Mononuclear cell (primary cell): Measurements from ENCODE around the gene LINGO3. TPM values are rescaled to one million over a fixed set of nuclear protein-coding genes. Genes with fewer than 3 reads are reported as not detected.
A peak's percentile ranks its signal among the peaks of the same experiment; 100 is the strongest.
"Not testable (repeated sequence)": the region's sequence is repeated elsewhere in the genome, so short reads cannot be mapped to it uniquely, and the experiment has no call there.

Source experiments
- H3K27me3 ChIP-seq: 2 replicates; pipeline ENCODE4 v1.6.0; 2011; ENCODE audit warnings: low read length, control low read depth; ENCODE audit not compliant: insufficient read depth
- H3K4me1 ChIP-seq: 2 replicates; pipeline ENCODE4 v1.5.1; 2011; ENCODE audit warnings: mild to moderate bottlenecking, low read length, control low read depth; ENCODE audit not compliant: insufficient read depth
- H3K4me3 ChIP-seq: 2 replicates; pipeline ENCODE4 v1.5.1; 2011; ENCODE audit warnings: mild to moderate bottlenecking, low read length, moderate library complexity
- H3K9me3 ChIP-seq: 2 replicates; pipeline ENCODE4 v1.5.1; 2011; ENCODE audit warnings: low read depth, mild to moderate bottlenecking, control low read depth, low read length
- total RNA-seq: library from RNA; depleted of rRNA; stranded (reverse); fragments of >200 nt; gene quantifications from one replicate; pipeline ENCODE4 v1.2.3, GENCODE V29; 2012

LINGO3 gene
- total RNA-seq, 1 donor: 0.52 TPM

DNA sequence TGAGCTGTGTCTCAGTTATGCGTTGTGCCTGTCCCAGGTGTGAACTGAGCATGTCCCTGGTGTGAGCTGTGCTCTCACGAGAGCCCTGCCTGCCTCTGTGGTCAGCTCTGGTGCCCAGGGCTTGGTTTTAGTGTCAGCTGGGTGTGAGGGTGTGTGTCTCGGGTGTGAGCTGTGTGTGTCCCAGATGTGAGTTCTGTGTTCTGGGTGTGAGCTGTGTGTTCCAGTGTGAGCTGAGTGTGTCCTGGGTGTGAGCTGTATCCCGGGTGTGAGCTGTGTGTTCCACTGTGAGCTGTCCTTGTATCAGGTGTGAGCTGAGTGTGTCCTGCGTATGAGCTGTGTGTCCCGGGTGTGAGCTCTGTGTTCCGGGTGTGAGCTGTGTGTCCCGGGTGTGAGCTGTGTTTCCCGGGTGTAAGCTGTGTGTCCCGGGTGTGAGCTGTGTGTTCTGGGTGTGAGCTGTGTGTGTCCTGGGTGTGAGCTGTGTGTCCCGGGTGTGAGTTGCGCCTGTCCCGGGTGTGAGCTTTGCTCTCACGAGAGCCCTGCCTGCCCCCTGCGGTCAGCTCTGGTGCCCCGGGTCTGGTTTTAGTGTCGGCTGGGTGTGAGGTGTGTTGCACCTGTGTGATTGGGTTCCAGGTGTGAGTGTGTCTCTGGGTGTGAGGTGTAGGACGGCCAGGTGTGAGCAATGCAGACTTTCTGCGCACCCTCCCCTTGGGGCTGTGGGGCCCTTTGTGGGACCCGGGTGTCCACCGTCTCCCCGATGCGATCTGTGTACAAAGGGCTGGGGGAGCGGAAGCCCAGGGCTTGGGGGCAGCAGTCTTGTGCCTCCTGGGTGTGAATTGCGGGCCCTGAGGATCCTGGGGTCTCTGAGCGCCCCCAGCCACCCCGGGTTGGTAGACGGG, 18.9 kb downstream of the LINGO3 start:
- peaks cover 64% of the 10 kb centered on the region for H3K4me1 ChIP-seq
- no peaks in the 10 kb centered on the region for H3K9me3 ChIP-seq
- no peaks in the 10 kb centered on the region for H3K27me3 ChIP-seq
- H3K4me3 ChIP-seq: peak overlapping the region; percentile 17

DNA sequence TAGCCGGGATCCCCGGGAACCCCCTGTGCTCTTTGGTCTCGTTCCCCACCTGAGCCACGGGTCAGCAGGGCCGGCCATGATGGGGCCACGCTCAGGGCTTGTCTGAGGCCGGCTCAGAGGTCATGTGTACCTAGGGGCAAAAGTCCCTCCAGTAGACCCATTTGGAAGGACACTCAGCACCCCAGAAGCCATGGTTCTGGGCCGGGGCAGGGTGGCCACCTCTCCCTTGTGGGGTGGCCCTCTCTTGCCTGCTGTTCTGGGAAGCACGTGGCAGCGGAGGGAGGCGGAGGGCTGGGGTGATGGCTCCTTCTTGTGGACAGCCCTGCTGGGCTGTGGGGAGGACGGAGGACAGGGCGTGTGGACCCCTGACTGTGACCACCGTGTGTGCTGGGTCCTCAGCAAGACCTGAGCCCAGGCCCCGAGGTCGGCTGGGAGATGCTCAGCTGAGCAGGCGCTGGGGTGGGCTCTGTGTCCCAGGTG, 19.6 kb downstream of the LINGO3 start:
- Histone ChIP-seq H3K4me1 (peaks cover 64% of the 10 kb centered on the region), H3K9me3 (no peaks in the 10 kb centered on the region), H3K4me3 (no peak overlapping the region), H3K27me3 (no peaks in the 10 kb centered on the region)

DNA sequence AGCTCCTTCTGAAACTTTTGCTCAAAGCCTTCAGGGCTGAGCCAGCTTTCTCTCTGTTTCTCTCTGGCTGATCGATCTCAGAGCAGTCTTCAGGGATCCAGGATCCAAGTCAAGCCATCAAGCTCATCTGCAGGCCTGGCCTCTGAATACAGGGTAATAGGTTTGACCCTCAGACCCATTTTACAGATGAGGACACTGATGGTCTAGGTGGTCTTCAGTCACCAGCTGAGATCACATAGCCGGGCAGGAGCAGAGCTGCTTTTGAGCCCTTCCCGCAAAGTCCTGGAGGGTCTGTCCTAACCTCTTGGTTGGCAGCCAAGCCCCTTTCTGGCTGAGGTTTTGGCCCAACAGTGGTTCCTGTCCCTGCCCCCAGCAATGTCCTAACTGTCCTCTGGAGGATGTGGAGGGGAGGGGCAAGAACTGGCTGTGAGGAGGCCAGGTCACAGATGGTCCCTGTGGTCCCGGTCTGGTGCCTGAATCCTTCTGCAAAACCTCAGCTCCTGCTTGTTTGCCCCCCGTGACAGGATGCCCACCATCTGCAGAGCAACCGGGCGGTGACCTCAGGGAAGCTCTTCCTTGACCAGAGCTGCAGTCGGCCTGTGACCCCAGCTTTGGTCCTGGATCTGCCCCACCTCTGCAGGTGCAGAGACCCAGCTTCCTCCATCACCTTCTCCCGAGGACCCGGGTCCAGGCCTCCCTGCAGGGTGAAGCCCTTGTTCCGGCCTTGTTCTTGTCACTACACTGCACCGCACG, 20.2 kb downstream of the LINGO3 start:
- Histone ChIP-seq H3K9me3 (no peaks in the 10 kb centered on the region), H3K4me3 (no peak overlapping the region), H3K27me3 (no peaks in the 10 kb centered on the region), H3K4me1 (peaks cover 67% of the 10 kb centered on the region)

DNA sequence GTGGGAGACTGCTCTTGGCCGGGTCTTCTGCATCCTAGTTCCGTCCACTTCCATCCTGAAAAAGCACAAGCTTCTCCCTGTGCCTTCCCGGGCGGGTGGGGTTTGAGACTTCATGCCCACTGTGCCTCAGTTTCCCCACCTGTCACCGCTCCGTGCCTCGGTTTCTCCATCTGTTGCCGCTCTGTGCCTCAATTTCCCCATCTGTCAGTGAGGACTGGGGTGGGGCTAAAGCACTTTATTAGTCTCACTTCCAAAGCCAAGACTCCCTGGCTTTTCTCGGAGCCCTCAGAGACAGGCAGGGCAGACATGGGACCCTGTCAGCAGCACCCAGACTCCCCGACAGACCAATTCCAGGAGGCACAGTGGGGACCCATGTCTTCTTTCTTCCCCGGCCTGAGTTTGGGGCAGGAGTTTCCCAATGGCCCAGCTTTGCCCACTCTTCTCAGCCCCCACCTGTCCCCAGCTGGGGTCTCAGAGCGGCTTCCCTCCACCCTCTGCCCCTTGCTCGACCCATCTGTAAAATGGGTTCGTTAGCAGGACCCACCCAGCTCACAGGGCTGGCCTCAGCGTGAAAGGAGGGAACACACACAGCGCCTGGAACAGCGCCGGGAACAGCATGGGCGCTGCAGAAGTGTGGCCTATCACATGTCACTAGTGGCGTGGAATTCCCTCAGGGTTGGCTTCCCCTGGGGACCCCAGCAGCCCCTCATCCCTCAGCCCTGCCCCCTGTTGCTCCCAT, 21.4 kb downstream of the LINGO3 start:
- Histone ChIP-seq H3K27me3 (no peaks in the 10 kb centered on the region), H3K4me3 (no peak overlapping the region), H3K4me1 (peaks cover 67% of the 10 kb centered on the region), H3K9me3 (no peaks in the 10 kb centered on the region)

DNA sequence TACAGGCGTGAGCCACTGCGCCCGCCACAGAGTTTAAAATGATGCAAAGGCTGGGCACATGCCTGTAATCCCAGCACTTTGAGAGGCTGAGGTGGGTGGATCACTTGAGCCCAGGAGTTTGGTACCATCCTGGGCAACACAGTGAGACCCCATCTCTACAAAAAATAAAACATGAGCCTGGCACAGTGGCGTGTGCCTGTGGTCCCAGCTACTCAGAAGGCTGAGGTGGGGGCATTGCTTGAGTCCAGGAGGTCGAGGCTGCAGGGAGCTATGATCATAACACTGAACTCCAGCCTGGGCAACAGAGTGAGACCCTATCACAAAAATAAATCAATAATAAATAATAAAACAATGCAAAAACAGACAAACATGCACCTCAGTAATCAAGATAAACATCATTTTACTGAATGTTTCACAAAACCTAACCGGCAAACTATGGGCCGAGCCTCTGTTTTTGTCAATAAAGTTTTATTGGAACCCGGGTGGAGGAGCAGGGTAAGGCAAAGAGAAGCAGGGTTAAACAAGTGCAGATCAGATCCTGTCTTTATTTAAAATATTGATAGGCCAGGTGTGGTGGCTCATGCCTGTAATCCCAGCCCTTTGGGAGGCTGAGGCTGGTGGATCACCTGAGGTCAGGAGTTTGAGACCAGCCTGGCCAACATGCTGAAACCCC, 24.0 kb downstream of the LINGO3 start:
- Histone ChIP-seq H3K4me3 (no peak overlapping the region), H3K4me1 (peaks cover 64% of the 10 kb centered on the region), H3K9me3 (no peaks in the 10 kb centered on the region), H3K27me3 (no peaks in the 10 kb centered on the region)

DNA sequence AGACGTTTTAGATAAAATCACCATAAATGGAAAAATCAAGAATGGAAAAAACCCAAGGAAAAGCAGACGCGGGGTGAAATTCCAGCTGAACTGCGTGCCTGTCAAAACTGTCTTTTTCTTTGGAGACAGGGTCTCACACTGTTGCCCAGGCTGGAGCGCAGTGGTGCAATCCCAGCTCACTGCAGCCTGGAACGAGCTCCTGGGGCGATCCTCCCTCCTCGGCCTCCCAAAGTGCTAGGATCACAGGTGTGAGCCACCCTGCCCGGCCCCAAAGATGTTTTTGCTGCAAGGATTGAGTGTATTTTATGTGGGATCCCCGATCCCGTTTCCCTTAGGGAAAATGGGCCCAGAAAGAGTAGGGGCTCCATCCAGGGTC, 25.1 kb downstream of the LINGO3 start:
- Histone ChIP-seq H3K4me3 (peak overlapping the region; percentile 43), H3K4me1 (peaks cover 53% of the 10 kb centered on the region), H3K9me3 (no peaks in the 10 kb centered on the region), H3K27me3 (no peaks in the 10 kb centered on the region)

DNA sequence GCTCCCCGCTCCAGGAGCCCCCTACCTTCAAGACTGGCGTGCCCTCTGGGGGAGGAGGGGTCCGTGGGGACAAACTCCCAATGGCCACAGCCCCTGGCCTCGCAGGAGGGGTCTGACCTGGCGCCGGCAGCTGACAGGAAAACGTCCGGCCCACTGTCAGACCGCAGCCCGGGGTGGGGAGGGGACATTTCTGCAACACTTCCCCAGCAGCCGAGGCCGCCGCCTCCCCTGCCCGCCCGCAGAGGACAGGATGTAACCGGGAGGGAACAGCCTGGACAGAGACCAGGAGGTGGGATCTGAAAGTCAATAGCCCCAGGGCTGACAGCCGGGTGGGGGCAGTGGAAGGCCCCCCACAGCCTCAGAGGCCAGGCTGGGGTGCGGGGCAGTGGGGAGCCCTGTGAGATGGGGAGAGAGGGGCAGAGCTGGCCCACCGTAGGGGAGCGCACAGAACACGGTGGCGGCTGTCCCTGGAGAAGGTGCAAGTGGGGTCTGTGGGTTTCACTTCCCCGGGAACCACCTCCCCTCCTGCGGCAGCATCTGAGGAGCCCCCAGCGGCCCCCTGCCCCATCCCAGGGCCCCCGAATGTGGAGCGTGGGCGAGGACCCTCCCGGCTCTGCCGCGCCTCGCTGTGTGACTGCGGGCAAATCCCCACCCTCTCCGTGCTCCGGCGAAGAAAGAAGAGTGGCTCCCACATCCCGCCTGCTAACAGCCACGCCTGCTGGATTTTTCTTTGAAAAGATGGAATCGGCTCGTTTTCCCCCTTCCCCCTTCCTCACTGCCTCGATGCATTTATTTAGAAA, 25.7 kb downstream of the LINGO3 start, which contains the start of gene PEAK3:
PEAK3 (minus strand) TSS at position 114 of the 800 bp plus-strand sequence. CDS start 1,244 bp downstream, outside the sequence.
- Histone ChIP-seq H3K27me3 (no peaks in the 10 kb centered on the region), H3K4me3 (peak within 1 kb of the TSS; percentile 43), H3K4me1 (peaks cover 47% of the 10 kb centered on the region), H3K9me3 (no peaks in the 10 kb centered on the region)

DNA sequence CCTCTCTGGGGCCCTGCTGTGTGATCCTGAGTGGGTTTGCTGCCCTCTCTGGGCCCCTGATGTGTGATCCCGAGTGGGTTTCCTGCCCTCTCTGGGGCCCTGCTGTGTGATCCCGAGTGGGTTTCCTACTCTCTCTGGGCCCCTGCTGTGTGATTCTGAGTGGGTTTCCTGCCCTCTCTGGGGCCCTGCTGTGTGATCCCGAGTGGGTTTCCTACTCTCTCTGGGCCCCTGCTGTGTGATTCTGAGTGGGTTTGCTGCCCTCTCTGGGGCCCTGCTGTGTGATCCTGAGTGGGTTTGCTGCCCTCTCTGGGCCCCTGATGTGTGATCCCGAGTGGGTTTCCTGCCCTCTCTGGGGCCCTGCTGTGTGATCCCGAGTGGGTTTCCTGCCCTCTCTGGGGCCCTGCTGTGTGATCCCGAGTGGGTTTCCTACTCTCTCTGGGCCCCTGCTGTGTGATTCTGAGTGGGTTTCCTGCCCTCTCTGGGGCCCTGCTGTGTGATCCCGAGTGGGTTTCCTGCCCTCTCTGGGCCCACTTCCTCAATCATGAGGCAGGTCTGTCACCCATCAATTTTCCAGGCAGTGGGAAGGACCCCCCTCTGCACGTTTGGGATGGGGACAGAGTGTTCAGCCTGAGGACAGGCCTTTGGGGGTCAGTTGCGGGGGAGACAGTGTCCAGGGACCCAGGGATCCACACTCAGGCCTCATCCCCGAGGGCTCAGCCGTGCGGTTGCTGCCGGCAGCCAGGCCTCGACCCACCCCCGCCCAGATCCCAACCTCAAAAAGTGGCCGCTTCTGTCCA, 26.5 kb downstream of the LINGO3 start:
- H3K4me1 ChIP-seq: peaks cover 40% of the 10 kb centered on the region
- H3K4me3 ChIP-seq: peak overlapping the region; percentile 43
- not testable (repeated sequence) for H3K27me3 ChIP-seq, H3K9me3 ChIP-seq

DNA sequence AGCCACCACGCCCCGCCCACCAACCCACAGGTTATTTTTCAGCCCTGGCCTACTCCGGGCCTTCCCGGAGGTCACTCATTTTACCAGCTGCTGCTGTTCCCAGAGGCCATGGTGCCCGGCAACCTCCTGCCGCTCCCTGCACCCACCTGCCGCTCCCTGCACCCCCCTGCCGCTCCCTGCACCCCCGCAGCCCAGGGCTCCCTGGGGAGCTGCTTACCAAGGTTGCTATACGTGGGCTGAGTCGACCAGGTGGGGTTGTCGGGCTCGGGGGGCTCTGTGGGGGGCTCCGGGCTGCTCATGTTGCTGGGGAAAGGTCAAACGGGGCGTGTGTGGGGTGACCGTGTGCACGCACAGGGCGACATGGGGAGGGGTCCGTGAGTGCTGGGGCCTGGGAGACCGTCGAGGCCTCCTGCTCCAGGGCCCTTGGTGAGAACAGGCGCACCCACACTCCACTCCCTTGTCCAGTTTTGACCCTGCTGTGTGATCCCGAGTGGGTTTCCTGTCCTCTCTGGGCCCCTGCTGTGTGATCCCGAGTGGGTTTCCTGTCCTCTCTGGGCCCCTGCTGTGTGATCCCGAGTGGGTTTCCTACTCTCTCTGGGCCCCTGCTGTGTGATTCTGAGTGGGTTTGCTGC, 27.2 kb downstream of the LINGO3 start:
- H3K27me3 ChIP-seq: no peaks in the 10 kb centered on the region
- peaks cover 39% of the 10 kb centered on the region for H3K4me1 ChIP-seq
- H3K9me3 ChIP-seq: no peaks in the 10 kb centered on the region
- no peak overlapping the region for H3K4me3 ChIP-seq

DNA sequence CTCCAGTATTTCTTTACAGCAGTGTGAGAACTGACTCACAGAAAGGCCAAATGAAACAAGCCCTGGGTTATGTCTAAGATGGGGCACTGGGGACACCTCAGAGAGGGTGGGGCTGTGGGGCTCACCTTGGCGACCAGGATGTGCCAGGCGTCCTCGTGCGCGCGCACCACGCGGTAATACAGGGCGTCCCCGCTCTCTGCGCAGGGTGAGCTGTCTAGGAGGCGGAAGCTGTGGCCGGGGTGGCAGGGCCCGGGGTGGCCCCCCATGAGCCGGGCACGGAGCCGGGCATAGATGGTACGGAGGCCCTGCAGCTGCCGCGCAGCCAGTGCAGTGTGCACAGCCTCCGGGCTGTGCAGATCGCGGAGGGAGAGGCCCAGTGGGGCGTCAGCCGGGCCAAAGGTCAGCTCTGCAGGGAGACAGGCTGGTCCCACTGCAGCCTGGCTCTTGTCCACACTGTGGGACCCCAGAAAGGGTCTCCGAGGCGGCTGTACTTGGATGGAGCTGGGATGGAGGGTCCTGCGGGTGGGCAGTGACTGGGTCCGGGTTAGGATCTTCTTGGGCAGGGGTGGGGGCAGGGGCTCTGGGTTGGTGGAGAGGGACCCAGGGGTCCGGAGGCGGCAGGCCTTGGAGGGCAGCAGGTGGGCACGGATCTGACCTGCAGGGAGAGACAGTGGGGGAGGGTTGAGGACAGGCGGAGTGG, 29.3 kb downstream of the LINGO3 start:
- Histone ChIP-seq H3K27me3 (no peaks in the 10 kb centered on the region), H3K4me1 (peaks cover 52% of the 10 kb centered on the region), H3K9me3 (no peaks in the 10 kb centered on the region), H3K4me3 (no peak overlapping the region)

DNA sequence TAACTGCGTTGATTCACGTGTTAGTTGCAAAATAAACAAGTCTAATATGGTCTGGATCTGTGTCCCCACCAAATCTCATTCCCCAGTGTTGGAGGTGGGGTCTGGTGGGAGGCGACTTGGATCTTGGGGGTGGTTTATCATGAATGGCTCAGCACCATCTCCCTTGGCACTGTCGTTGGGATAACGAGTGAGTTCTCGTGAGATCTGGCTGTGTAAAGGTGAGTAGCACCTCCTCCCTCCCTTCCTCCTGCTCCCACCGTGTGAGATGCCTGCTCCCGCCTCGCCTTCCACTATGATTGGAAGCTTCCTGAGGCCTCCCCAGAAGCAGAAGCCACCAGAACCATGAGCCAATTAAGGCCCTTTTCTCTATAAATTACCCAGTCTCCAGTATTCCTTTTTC, 30.8 kb downstream of the LINGO3 start:
- H3K9me3 ChIP-seq: no peaks in the 10 kb centered on the region
- H3K4me1 ChIP-seq: peaks cover 54% of the 10 kb centered on the region
- H3K27me3 ChIP-seq: no peaks in the 10 kb centered on the region
- H3K4me3 ChIP-seq: no peak overlapping the region

DNA sequence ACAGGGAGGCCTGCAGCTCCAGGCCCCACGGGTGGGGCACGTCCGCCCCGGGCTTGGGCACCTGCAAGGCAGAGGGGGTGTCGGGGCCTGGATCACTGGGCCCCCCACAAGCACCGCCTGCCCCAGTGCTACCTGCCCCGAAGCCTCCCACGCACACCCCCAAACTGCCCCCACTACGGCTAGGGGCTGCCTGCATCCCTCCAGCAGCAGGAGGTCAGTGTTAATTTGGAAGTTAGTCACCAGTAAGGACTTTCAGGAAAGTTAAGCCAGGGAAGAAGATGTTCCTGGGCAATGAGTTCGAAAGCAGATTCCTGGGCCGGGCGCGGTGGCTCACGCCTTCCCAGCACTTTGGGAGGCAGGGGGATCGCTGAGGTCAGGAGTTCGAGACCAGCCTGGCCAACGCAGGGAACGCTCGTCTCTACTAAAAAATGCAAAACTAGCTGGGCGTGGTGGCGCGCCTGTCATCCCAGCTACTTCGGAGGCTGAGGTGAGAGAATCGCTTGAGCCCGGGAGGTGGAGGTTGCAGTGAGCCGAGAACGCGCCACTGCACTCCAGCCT, 31.4 kb downstream of the LINGO3 start:
- peaks cover 54% of the 10 kb centered on the region for H3K4me1 ChIP-seq
- no peaks in the 10 kb centered on the region for H3K27me3 ChIP-seq
- no peak overlapping the region for H3K4me3 ChIP-seq
- no peaks in the 10 kb centered on the region for H3K9me3 ChIP-seq
